HepG2 (cell line): ENCODE measurements around the gene NPB. TPM values are rescaled to one million over a fixed set of nuclear protein-coding genes. Genes with fewer than 3 reads are reported as not detected.

Source experiments
- BCLAF1 ChIP-seq: fragments of 450-650 bp; IDR thresholded peaks from 2 replicates; pipeline ENCODE4 v1.6.1; 2017; ENCODE audit warnings: mild to moderate bottlenecking
- CBX2 ChIP-seq, 2 experiments: fragments of 200-600 bp in 1 of 2; sonication (generic); formaldehyde crosslinking in 1 of 2; IDR thresholded peaks; 2 replicates each; pipeline versions ENCODE4 v1.7.0 to v1.8.1; 2018 to 2022; ENCODE audit warnings: low read depth in 2 of 2, low read length in 1 of 2, mild to moderate bottlenecking in 1 of 2, missing genetic modification reagents in 1 of 2
- DNMT3B ChIP-seq: conservative IDR thresholded peaks from 2 replicates; pipeline ENCODE4 v1.6.1; 2016; ENCODE audit warnings: missing biosample characterization, control low read depth
- HES4 ChIP-seq: sonication (generic); formaldehyde crosslinking; IDR thresholded peaks from 2 replicates; pipeline ENCODE4 v1.9.0; 2021; ENCODE audit warnings: mild to moderate bottlenecking, missing genetic modification reagents, borderline replicate concordance
- HMGA1 ChIP-seq: sonication (generic); formaldehyde crosslinking; conservative IDR thresholded peaks from 2 replicates; pipeline ENCODE4 v1.4.0; 2020; ENCODE audit warnings: missing genetic modification reagents
- HOXA5 ChIP-seq: sonication (generic); formaldehyde crosslinking; IDR thresholded peaks from 2 replicates; pipeline ENCODE4 v1.4.0; 2020; ENCODE audit warnings: missing genetic modification reagents
- JDP2 ChIP-seq: sonication (generic); formaldehyde crosslinking; IDR thresholded peaks from 2 replicates; pipeline ENCODE4 v1.8.1; 2022; ENCODE audit warnings: missing genetic modification reagents, borderline replicate concordance
- KDM5B ChIP-seq: sonication (generic); formaldehyde crosslinking; IDR thresholded peaks from 2 replicates; pipeline ENCODE4 v1.4.0; 2020; ENCODE audit warnings: missing genetic modification reagents, mild to moderate bottlenecking, borderline replicate concordance
- KDM6A ChIP-seq: IDR thresholded peaks from 2 replicates; pipeline ENCODE4 v1.6.1; 2016; ENCODE audit warnings: low read depth
- NFYB ChIP-seq: sonication (generic); formaldehyde crosslinking; IDR thresholded peaks from 2 replicates; pipeline ENCODE4 v1.4.0; 2020; ENCODE audit warnings: missing genetic modification reagents
- PHF21A ChIP-seq: sonication (generic); formaldehyde crosslinking; IDR thresholded peaks from 2 replicates; pipeline ENCODE4 v1.5.0; 2020; ENCODE audit warnings: mild to moderate bottlenecking, missing genetic modification reagents
- SALL1 ChIP-seq: sonication (generic); formaldehyde crosslinking; IDR thresholded peaks from 2 replicates; pipeline ENCODE4 v1.8.0; 2022; ENCODE audit warnings: mild to moderate bottlenecking, missing genetic modification reagents
- SOX13 ChIP-seq, 3 experiments: fragments of 450-650 bp in 1 of 3; sonication (generic) in 1 of 3; formaldehyde crosslinking in 1 of 3; IDR thresholded peaks in 2 of 3; conservative IDR thresholded peaks in 1 of 3; 2 replicates each; pipeline versions ENCODE4 v1.5.0 to v1.6.1; 2016 to 2020; ENCODE audit warnings: antibody characterized with exemption in 1 of 3, mild to moderate bottlenecking in 1 of 3, missing compliant biosample characterization in 1 of 3, missing genetic modification reagents in 1 of 3, moderate library complexity in 1 of 3
- SOX6 ChIP-seq, 2 experiments: fragments of 450-650 bp in 1 of 2; sonication (generic) in 1 of 2; formaldehyde crosslinking in 1 of 2; IDR thresholded peaks; 2 replicates each; pipeline versions ENCODE4 v1.4.0 to v1.6.1; 2017 to 2020; ENCODE audit warnings: antibody characterized with exemption in 1 of 2, mild to moderate bottlenecking in 1 of 2, missing genetic modification reagents in 1 of 2
- ZBTB20 ChIP-seq: sonication (generic); formaldehyde crosslinking; IDR thresholded peaks from 2 replicates; pipeline ENCODE4 v1.8.1; 2023; ENCODE audit warnings: missing genetic modification reagents, low read depth, mild to moderate bottlenecking, borderline replicate concordance
- ZFYVE20 ChIP-seq: sonication (generic); formaldehyde crosslinking; IDR thresholded peaks from 2 replicates; pipeline ENCODE4 v1.8.0; 2023; ENCODE audit warnings: low read depth, mild to moderate bottlenecking, moderate library complexity, missing genetic modification reagents, borderline replicate concordance
- ZKSCAN5 ChIP-seq: sonication (generic); formaldehyde crosslinking; IDR thresholded peaks from 2 replicates; pipeline ENCODE4 v1.5.1; 2020; ENCODE audit warnings: mild to moderate bottlenecking, missing genetic modification reagents
- ZNF256 ChIP-seq: sonication (generic); formaldehyde crosslinking; conservative IDR thresholded peaks from 2 replicates; pipeline ENCODE4 v1.4.0; 2020; ENCODE audit warnings: missing genetic modification reagents
- ZNF263 ChIP-seq: sonication (generic); formaldehyde crosslinking; IDR thresholded peaks from 2 replicates; pipeline ENCODE4 v1.4.0; 2020; ENCODE audit warnings: missing genetic modification reagents
- ZNF543 ChIP-seq: sonication (generic); formaldehyde crosslinking; IDR thresholded peaks from 2 replicates; pipeline ENCODE4 v1.4.0; 2020; ENCODE audit warnings: mild to moderate bottlenecking, missing genetic modification reagents
- ZNF790 ChIP-seq: sonication (generic); formaldehyde crosslinking; IDR thresholded peaks from 2 replicates; pipeline ENCODE4 v1.8.0; 2022; ENCODE audit warnings: missing genetic modification reagents, mild to moderate bottlenecking, borderline replicate concordance
- ZNF839 ChIP-seq: sonication (generic); formaldehyde crosslinking; IDR thresholded peaks from 2 replicates; pipeline ENCODE4 v1.4.0; 2020; ENCODE audit warnings: missing genetic modification reagents, mild to moderate bottlenecking, borderline replicate concordance
- ZNF883 ChIP-seq: sonication (generic); formaldehyde crosslinking; IDR thresholded peaks from 2 replicates; pipeline ENCODE4 v1.5.1; 2020; ENCODE audit warnings: mild to moderate bottlenecking, missing genetic modification reagents; ENCODE audit errors: not compliant biosample characterization
- polyA plus RNA-seq, 8 experiments: library from polyadenylated mRNA; depleted of rRNA in 3 of 8; stranded (reverse) in 7 of 8; unstranded in 1 of 8; fragments of >200 nt; fragmentation: Illumina TruSeq in 4 of 8; extraction: Trizol in 4 of 8; gene quantifications; 2 replicates each; pipeline versions ENCODE4 v1.2.1 to v1.2.3, GENCODE V29; 2011 to 2016; ENCODE audit warnings: low read depth in 4 of 8, missing spikeins in 1 of 8, mixed read lengths in 1 of 8; ENCODE audit not compliant: insufficient read depth in 1 of 8
- total RNA-seq, 5 experiments: library from RNA; depleted of rRNA; stranded (reverse); fragments of >200 nt; fragmentation: Illumina TruSeq; extraction: Trizol; gene quantifications; 2 replicates each; pipeline ENCODE4 v1.2.3, GENCODE V29; 2016; ENCODE audit warnings: low read depth in 1 of 5
- TF ChIP-seq, protein P1 (sequence below): IDR thresholded peaks from 2 replicates; pipeline ENCODE4 v1.6.1; 2012; ENCODE audit warnings: low read depth, low read length, improper control_type of control experiment

Gene NPB
- total and polyA plus RNA-seq, 2 of the 13 experiments (the other 11 are each of a cell fraction or from before 2014, with no cell fraction given), result 0.11 to 0.93 TPM

DNA sequence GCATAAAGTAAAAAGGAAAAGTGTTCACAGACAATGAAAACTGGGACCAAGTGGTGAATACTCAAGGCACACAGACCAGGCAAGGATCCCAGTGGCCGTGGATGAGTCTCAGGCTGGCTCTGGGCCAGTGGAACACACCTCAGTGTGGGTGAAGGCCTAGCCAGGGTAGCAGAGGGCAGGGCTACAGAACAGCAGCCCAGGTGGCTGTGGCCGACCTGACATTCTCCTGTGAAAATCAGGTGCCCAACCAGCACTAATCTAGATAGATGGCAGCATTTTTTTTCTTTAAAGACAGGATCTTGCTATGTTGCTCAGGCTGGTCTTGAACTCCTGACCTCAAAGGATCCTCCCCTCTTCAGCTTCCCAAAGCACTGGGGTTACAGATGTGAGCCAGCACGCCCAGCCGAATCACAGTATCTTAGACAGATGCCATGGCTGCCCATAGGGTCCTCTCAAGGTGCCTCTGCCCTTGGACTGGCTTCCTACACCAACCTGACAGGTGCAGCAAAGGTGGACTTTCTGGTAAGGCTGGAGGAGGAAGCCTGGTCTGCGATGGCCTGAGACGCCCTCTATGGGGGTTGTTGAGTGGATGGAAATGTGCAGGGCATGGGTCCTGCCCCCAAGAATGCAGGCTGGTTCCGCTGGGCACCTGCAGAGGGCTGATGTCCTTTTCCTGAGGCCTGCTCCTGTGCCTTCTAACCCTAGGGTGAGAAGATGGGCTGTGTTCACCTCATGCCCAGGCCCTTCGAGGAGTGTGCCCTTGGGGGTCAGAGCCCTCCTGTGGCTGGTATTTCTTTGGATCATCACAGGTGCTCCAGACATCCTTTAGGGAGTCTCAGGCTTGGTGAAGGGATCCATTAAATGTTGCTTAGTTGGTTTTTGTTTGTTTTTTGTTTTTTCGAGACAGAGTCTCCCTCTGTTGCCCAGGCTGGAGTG, 37.9 kb upstream of the NPB start (continued):
- TF ChIP-seq ZNF543 (CRISPR knock-in tag), result no peak
- TF ChIP-seq SOX13 (IDR thresholded peaks at IDR 0.05), result no peak
- no peak for TF ChIP-seq SOX13 (CRISPR knock-in tag; conservative IDR thresholded peaks at IDR 0.05 in 1 of 2, IDR thresholded peaks at IDR 0.05 in 1 of 2)
- no peak for TF ChIP-seq DNMT3B (CRISPR knock-in tag)
- TF ChIP-seq JDP2 (CRISPR knock-in tag), result no peak
- TF ChIP-seq KDM5B, result no peak
- TF ChIP-seq PHF21A (CRISPR knock-in tag), result no peak
- no peak for TF ChIP-seq ZKSCAN5 (CRISPR knock-in tag)
- no peak for TF ChIP-seq ZNF839 (CRISPR knock-in tag)
- no peak for TF ChIP-seq ZBTB20 (CRISPR knock-in tag)
- no peak for TF ChIP-seq ZNF883 (CRISPR knock-in tag)
- TF ChIP-seq HES4 (CRISPR knock-in tag), result no peak; the same call in 1 of the 2 replicates
- TF ChIP-seq ZNF263, result peak; percentile 31; the same call in 1 of the 2 replicates
- TF ChIP-seq ZNF790 (CRISPR knock-in tag), result no peak
- TF ChIP-seq, protein P1, sequence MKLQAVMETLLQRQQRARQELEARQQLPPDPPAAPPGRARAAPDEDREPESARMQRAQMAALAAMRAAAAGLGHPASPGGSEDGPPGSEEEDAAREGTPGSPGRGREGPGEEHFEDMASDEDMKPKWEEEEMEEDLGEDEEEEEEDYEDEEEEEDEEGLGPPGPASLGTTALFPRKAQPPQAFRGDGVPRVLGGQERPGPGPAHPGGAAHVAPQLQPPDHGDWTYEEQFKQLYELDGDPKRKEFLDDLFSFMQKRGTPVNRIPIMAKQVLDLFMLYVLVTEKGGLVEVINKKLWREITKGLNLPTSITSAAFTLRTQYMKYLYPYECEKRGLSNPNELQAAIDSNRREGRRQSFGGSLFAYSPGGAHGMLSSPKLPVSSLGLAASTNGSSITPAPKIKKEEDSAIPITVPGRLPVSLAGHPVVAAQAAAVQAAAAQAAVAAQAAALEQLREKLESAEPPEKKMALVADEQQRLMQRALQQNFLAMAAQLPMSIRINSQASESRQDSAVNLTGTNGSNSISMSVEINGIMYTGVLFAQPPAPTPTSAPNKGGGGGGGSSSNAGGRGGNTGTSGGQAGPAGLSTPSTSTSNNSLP, result no peak
- TF ChIP-seq SOX6 (IDR thresholded peaks at IDR 0.05), result no peak
- no peak for TF ChIP-seq SOX6 (CRISPR knock-in tag; IDR thresholded peaks at IDR 0.05)
- TF ChIP-seq ZNF256 (CRISPR knock-in tag), result no peak
- TF ChIP-seq HMGA1 (CRISPR knock-in tag), result no peak
- TF ChIP-seq KDM6A (CRISPR knock-in tag), result no peak
- 0 out of 2 replicates have a peak, but pooled peaks have one; percentile 7 for TF ChIP-seq NFYB (CRISPR knock-in tag)
- TF ChIP-seq HOXA5 (CRISPR knock-in tag), result no peak
- TF ChIP-seq CBX2 (IDR thresholded peaks at IDR 0.05; ENCODE audit: low read depth, low read length), result no peak
- no peak for TF ChIP-seq CBX2 (CRISPR knock-in tag; IDR thresholded peaks at IDR 0.05; ENCODE audit: low read depth)
- no peak for TF ChIP-seq SALL1 (CRISPR knock-in tag)
- TF ChIP-seq ZFYVE20, result no peak
- no peak for TF ChIP-seq BCLAF1
